H54 (cell line): ENCODE measurements around the gene F12.
"Not testable (repeated sequence)": the region's sequence is repeated elsewhere in the genome, so short reads cannot be mapped to it uniquely, and the experiment has no call there.

Experiments
- DNase-seq: peaks from one replicate; pipeline ENCODE4 v3.0.0; 2011; ENCODE audit warnings: low spot score, mixed read lengths; ENCODE audit not compliant: insufficient read length
- FAIRE-seq: peaks from 3 replicates; lab custom pipeline; 2011; peaks lifted over from hg19 to GRCh38; lab: Jason Lieb, UNC
- POLR2A ChIP-seq: IDR thresholded peaks from 2 replicates; pipeline ENCODE4 v1.6.1; 2011; ENCODE audit warnings: low read depth, mild to moderate bottlenecking, low read length

Gene F12

GRCh38 chr5:177362610-177363507, 46.5 kb downstream of the F12 start:
- FAIRE-seq (no peak), DNase-seq (no peak)
- no peak for TF ChIP-seq POLR2A

DNA sequence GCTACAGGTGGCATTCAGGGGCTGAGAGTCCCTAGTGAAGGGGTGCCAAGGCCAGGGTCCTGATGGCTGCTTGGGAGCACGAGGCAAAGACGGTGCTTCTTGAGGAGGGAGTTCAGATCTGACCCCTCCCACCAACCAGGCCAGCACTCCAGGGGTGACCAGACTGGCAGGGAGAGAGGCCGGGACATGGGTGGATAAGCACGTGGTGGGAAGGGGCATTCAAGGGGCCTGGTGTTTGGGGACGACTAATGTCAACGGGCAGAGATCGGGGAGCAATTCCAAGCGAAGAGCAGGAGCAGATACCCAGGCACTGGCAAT, 47.1 kb downstream of the F12 start:
- DNase-seq (no peak), FAIRE-seq (no peak)
- TF ChIP-seq POLR2A: no peak

GRCh38 chr5:177361418-177362291, 47.7 kb downstream of the F12 start:
- FAIRE-seq (no peak), DNase-seq (no peak)
- no peak for TF ChIP-seq POLR2A

DNA sequence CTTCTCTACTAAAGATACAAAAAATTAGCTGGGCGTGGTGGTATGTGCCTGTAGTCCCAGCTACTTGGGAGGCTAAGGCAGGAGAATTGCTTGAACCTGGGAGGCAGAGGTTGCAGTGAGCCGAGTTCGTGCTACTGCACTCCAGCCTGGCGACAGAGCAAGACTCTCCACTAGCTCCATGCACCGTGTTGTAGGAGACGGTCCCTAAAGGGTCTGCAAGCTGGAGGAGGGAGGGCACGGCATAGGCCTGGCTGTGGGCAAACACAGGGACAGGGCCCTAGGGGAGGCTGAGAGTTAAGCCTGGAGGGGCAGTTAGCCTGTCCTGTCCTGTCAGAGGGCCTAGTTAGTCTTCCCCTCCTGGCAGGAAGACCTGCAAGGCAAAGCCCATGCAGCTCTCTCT, 48.6 kb downstream of the F12 start:
- DNase-seq, FAIRE-seq: not testable (repeated sequence)

DNA sequence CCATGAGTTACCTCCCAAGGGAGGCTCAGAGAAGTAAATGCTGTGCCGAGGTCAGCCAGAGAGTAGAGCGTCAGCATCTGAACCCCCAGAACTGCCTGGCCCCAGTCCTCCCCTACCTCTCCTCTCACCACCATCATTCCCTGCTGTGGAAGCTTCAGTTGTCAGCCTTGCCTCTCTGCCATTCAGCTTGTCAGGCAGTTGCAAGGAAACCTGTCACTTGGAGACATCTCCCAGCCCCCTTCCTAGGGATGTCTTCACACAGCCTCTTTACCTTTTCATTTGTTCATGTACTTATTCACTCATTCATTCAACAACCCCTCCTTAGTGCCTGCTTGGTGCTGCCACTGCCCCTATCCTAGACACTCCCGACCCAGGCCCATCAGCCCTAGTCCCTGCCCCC, 49.5 kb downstream of the F12 start:
- TF ChIP-seq POLR2A: no peak
- DNase-seq: no peak
- no peak for FAIRE-seq

- no peak for TF ChIP-seq POLR2A
- no peak for FAIRE-seq
- no peak for DNase-seq
These were observed 49.9 kb downstream of the F12 start for GRCh38 chr5:177359451-177359851.

DNA sequence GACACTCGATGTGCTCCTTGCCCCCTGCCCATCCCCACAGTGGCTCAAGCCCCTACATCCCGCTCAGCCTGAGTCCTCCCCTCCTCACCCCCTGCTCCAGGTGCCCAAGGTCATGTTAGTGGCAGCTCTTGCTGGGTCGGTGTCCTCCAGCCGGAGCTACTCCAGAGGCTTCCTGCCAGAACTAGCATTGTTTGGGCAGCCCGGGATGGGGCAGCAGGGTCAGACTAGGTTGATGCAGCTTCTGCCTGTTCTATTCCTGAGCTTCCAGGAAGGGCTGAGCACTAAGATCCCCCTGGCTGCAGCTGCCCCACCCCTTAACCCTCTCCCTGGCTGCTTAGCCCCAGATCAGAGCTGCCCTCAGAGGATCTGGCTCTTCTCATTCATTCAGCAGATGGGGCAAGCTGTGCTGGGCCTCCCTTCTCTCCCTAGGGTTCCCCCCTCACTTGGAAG, 51.0 kb downstream of the F12 start:
- DNase-seq (no peak), FAIRE-seq (no peak)
- TF ChIP-seq POLR2A: no peak

DNA sequence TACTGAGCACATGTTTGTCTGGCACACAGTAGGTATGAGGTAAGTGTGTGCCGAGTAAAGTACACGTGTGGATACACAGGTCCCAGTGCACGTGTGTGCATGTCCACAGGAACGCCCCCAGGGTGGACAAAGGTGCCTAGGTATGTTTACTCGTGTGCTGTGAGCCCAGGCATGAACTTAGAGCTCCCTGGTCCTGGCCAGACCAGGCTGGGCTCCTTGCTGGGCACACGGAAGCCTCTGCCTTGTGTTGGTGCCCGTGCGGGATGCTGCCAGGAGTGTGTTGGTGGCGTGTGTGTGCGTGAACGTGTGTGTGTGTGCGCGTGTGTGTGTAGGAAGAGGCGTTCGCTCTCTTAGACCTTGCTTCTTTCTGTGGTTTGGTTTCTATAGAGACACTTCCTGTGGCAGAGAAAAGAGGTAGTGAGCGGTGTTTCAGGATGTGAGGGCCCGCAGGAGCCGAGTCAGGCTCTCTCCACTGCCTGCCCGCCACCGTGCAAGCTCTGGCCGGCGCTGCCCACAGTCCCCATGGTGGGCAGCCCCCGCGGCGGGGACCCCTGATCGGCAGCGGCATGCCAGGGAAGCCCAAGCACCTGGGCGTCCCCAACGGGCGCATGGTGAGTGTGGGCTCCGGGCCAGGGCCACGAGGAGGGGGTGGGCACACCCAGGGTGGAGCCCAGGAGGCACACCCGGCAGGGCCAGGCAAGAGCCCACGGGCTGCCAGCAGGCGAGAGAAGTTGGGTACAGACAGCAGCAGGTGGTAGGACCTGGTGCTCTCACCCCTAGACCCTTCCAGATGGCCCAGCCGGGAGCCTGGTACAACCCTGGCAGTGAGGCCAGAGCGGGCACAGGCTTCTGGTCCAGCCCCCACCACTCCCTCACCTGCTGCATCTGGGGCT, 51.7 kb downstream of the F12 start, which contains the start of gene RGS14:
RGS14 (plus strand) TSS at position 466 of the 893 bp plus-strand sequence; CDS start at position 567, 101 bp downstream.
- FAIRE-seq (no peak), DNase-seq (peak; percentile 92)
- peak; percentile 39 for TF ChIP-seq POLR2A

- no peak for TF ChIP-seq POLR2A
- DNase-seq (no peak), FAIRE-seq (no peak)
These were observed 52.3 kb downstream of the F12 start for GRCh38 chr5:177357146-177357458.

- TF ChIP-seq POLR2A: no peak
- no peak for DNase-seq
- no peak for FAIRE-seq
These were observed 52.6 kb downstream of the F12 start for GRCh38 chr5:177356746-177357145.

DNA sequence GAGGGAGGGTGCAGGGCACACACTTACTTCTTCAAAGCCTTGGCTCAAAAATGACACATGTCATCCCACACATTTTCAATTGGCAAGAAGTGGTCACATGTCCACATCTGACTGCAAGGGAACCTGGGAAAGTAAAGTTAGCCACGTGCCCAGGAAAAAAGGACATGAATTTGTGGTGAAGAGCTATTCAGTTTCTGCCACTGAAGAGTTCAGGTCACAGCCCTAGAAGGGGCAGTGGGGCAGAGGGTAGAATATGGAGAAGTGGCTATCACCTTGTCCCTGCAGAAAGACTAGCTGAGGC, 53.5 kb downstream of the F12 start:
- DNase-seq: no peak
- no peak for FAIRE-seq
- TF ChIP-seq POLR2A: no peak

DNA sequence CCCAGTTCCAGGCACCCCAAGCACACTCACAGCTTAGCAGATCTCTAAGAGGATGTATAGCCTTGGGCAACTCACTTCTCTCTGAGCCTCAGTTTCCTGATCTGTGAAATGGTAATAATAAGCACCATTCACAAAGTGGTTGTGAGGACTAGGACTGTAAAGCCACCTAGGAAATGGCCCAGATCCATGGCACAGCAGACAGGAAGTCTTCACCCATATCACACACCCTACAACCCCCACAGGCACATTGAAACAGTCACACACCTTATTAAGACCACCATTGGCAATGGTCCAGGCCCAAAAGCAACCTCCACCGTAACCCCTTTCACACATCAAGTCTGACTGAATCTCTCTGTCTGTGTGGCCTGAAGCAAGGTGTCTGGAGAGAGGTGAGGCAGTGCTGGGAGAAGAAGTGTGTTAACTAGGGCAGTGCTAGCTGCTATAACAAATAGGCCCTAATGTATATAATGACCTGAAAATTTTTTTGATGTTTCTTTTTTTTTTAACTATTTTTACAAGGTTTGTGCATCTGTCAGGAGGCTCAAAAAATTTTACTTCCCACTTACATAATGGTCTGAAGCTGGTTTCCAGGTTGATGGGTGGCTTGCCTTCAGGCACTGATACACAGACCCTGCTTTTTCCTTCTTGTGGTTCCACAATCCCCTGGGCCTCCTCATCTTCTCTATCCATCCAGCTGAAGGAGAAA, 54.0 kb downstream of the F12 start:
- no peak for DNase-seq
- no peak for FAIRE-seq
- no peak for TF ChIP-seq POLR2A

- no peak for TF ChIP-seq POLR2A
- no peak for FAIRE-seq
- DNase-seq: no peak
These were observed 54.7 kb downstream of the F12 start for GRCh38 chr5:177354711-177355110.
